ENCODE data around the gene NOC2L. TPM values are rescaled to one million over a fixed set of nuclear protein-coding genes. Genes with fewer than 3 reads are reported as not detected.

NOC2L gene
- total RNA-seq, 4 donors from 2014 or later = 17.8 to 45.4 (median 23.5) TPM

DNA sequence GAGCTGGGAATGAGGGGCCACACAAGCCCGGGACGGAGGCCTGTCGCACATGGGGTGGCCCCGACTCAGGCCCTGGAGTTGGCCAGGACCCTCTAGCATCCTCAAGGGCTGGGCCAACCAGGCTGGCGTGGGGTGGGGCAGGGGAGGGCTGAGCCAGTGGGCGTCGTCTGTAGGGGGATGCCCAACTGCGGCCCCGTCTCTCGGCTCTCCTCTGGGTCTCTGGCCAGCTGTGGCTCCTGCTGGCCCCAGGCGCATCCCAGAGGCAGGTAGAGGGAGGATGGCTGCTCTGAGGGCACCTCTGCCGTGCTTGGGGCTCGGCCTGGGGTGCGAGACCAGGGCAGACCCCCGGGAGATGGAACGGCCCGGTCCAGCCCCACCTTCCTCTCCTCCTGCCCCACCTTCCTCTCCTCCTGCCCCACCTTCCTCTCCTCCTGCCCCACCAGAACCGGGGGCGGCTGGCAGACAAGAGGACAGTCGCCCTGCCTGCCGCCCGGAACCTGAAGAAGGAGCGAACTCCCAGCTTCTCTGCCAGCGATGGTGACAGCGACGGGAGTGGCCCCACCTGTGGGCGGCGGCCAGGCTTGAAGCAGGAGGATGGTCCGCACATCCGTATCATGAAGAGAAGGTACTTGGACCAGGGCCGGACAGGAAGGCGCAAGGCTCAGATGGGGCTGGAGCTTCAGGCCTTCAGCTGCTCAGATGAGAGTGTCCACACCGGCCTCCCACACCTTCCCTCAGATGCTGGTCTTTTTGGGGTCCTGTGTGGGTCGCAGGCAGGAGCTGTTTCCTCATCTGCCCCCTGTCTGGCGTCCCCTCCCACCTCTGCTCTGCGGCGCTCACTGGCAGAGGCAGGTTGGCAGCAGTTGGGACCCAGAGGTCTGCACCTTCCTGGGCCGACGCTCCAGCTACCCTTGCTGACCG lies 29.1 kb downstream of the NOC2L start:
- no peak for TF ChIP-seq CTCF (IDR thresholded peaks at IDR 0.05; ENCODE audit: low read depth)

DNA sequence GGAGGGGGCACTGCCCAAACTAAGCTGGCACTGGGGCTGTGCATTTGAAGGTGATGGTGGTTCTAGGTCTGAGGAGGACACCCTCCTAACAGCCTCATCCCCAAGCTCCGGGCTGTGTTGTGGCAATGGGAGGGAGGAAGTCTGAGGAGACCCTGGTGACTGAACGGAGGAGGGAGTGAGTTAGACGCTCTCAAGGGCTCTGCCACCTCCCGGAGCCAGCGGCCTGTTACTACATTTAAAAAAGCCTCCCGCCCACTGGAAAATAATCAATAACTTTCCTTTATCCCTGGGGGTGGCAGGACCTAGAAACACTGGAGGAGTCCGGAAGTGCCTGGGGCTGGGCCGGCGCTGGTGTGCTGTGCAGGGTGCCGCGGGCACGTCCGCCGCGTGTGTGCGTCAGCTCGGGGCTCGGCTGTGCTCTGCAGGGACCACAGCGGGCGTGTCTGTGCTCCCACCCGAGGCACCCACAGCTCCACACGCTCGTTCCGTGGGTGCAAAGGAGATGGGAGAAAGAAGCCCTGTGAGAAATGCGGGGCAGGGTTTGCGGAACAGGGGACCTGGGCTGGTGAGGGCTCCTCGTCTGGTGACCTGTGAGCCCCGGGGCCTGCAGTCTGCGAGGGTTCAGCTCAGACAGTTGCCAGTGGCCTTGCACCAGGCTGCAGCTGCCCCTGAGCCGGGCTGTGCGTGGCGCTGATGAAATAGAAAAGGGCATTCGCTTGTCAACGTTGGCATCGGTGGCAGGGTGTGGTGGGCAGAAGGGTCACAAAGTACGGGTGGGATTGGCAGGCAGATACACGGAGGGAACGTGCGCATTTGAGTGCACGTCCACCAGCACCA lies 30.0 kb downstream of the NOC2L start:
- no peak for TF ChIP-seq CTCF (IDR thresholded peaks at IDR 0.05; ENCODE audit: low read depth)

GRCh38 chr1:927748-928147 lies 31.3 kb downstream of the NOC2L start:
- no peak for TF ChIP-seq CTCF (IDR thresholded peaks at IDR 0.05; ENCODE audit: low read depth)

DNA sequence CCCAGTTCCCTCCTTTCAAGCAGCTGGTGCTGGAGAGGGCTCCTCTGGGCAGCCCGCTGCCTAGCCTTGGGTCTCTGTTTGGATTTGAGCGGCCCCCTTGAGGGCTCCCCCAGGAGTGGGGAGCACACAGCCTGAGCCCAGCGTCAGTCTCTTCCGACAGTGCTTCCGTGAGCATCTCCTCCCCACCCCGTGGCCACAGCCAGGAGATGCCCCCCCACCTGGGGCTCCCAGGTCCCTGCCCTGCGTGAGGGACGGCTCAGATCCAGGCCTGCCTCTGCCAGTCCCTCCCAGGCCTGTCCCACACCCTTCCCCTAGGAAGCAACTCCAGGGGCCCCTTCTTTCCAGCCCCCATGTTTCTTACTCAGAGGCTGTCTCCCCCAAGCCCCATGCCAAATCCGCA lies 31.8 kb downstream of the NOC2L start:
- TF ChIP-seq CTCF (IDR thresholded peaks at IDR 0.05; ENCODE audit: low read depth) = no peak

DNA sequence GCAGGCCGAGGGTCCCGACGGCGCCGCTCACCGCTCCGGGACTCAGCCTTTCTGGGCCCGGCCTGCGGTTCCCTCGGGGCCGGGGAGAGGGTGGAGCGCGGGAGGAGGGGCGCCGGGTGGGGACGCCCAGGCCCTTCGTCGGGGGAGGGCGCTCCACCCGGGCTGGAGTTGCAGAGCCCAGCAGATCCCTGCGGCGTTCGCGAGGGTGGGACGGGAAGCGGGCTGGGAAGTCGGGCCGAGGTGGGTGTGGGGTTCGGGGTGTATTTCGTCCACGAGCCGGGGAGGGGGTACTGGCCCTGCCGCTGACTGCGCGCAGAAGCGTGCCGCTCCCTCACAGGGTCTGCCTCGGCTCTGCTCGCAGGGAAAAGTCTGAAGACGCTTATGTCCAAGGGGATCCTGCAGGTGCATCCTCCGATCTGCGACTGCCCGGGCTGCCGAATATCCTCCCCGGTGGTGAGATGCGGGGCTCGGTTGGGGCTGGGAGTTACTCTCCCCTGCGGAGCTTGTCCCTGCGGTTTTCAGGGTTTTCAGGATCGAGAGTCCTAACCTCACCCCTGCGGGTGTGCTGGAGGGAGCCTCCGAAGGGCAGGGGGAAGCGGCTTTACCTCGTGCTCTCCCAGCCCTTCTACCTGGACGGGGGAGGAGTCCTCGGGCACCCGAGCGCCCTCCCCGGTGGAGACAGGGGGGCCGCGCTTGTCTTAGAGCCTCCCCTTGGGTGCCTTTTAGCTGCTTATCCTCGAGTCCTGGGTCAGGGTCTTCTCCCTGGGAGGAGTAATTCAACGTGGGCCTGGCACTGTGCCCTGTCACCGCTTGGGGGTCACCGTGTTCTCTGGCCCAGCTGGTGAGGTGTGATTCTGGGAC lies 33.3 kb downstream of the NOC2L start:
- TF ChIP-seq CTCF (IDR thresholded peaks at IDR 0.05; ENCODE audit: low read depth) = no peak

GRCh38 chr1:924656-925560 lies 34.1 kb downstream of the NOC2L start:
- no peak for TF ChIP-seq CTCF (IDR thresholded peaks at IDR 0.05; ENCODE audit: low read depth)
